ENCODE measurements around the gene PKP2. TPM values are rescaled to one million over a fixed set of nuclear protein-coding genes. Genes with fewer than 3 reads are reported as not detected.

The PKP2 gene
- total RNA-seq, 1 experiment from 2014 or later = 18.4 TPM

GRCh38 chr12:32847287-32847686, 49.3 kb downstream of the PKP2 start:
- H3K4me1 ChIP-seq (ENCODE audit: insufficient read depth, low read length) = peaks cover 7% of the 10 kb centered on the region; the same call in 1 of the 2 replicates
- no peak overlapping the region for H4K5ac ChIP-seq (ENCODE audit: insufficient read length, low read depth, low read length)
- H3K27me3 Mint-ChIP-seq (ENCODE audit: low read depth) = no peaks in the 10 kb centered on the region

More at GRCh38 chr12:32847287-32847686, 49.3 kb downstream of the PKP2 start:
- no peak overlapping the region for H3K4ac ChIP-seq (ENCODE audit: low read depth, low read length)
- H4K20me1 ChIP-seq (ENCODE audit: control insufficient read depth, insufficient read depth, insufficient read length) = no peaks in the 10 kb centered on the region
- H2BK20ac ChIP-seq (ENCODE audit: low read depth, low read length, poor library complexity, severe bottlenecking) = no peak overlapping the region
- H3K23ac ChIP-seq (ENCODE audit: insufficient read length, low read depth, low read length) = no peak overlapping the region
- H3K4me1 Mint-ChIP-seq = peaks cover 33 to 37% of the 10 kb centered on the region in 2 experiments
- H3K4me3 Mint-ChIP-seq = no peak overlapping the region
- H3K27ac ChIP-seq (ENCODE audit: insufficient read length, low read depth, low read length) = no peak overlapping the region
- H3K9ac ChIP-seq (ENCODE audit: extremely low read depth, insufficient read length, low read length) = no peak overlapping the region
- no peak overlapping the region for H3K14ac ChIP-seq (ENCODE audit: insufficient read depth, low read length)
- no peak overlapping the region for H4K8ac ChIP-seq (replicated peaks; ENCODE audit: insufficient read length, low read depth, low read length)
- no peak overlapping the region for H3K56ac ChIP-seq (ENCODE audit: insufficient read length, low read depth, low read length)
- no peak overlapping the region for H2BK5ac ChIP-seq (ENCODE audit: insufficient read length, low read length)
- H3K27ac Mint-ChIP-seq = no peak overlapping the region
- no peak overlapping the region for H2AK5ac ChIP-seq (ENCODE audit: insufficient read length, low read length)
- H3K9me3 ChIP-seq (ENCODE audit: control insufficient read depth, low read depth, low read length) = no peaks in the 10 kb centered on the region
- no peak overlapping the region for H2AFZ ChIP-seq (ENCODE audit: low read length)
- H2BK12ac ChIP-seq (ENCODE audit: insufficient read length, low read depth, low read length) = no peak overlapping the region
- H4K91ac ChIP-seq (ENCODE audit: insufficient read length, low read depth, low read length) = no peak overlapping the region
- peaks cover 0 to 9% (median 0%) of the 10 kb centered on the region in 3 experiments; a peak in 2 of 7 replicates for H3K36me3 Mint-ChIP-seq (ENCODE audit: insufficient read depth in 1 of 3, low read depth in 3 of 3)
- no peaks in the 10 kb centered on the region for H3K9me3 Mint-ChIP-seq
- no peak overlapping the region for H2BK15ac ChIP-seq (ENCODE audit: low read depth, low read length)
- H2BK120ac ChIP-seq (ENCODE audit: low read depth, low read length, poor library complexity, severe bottlenecking) = no peak overlapping the region
- no peak overlapping the region for H3T11ph ChIP-seq (ENCODE audit: low read length)
- H3K4me2 ChIP-seq (ENCODE audit: insufficient read depth, insufficient read length, low read length) = no peak overlapping the region
- H3K18ac ChIP-seq (ENCODE audit: insufficient read length, low read depth, low read length) = no peak overlapping the region
- WGBS (ENCODE audit: extremely low coverage, insufficient read length, low lambda C conversion rate) = no CpG with 5 or more reads among the region's 6 CpGs
- no peaks in the 10 kb centered on the region for H3K27me3 ChIP-seq (ENCODE audit: insufficient read depth, low read length)
- no peaks in the 10 kb centered on the region for H3K79me2 ChIP-seq (ENCODE audit: insufficient read depth, low read length)
- no peaks in the 10 kb centered on the region for H3K79me1 ChIP-seq (ENCODE audit: insufficient read depth, low read depth, low read length, poor library complexity, severe bottlenecking)
- no peak for TF ChIP-seq CTCF (conservative IDR thresholded peaks at IDR 0.05)
- no peak for DNase-seq
- no peaks in the 10 kb centered on the region for H3K23me2 ChIP-seq (ENCODE audit: insufficient read length, low read depth, low read length, poor library complexity, severe bottlenecking)
